HG02759 (cell line): Measurements from ENCODE around the gene PTPRD.

Source experiments
- ATAC-seq: cut with Tn5 transposase; IDR thresholded peaks from one replicate; pipeline ENCODE4 v1.9.1; 2021; ENCODE audit warnings: mild to moderate bottlenecking, moderate library complexity; ENCODE audit not compliant: unreplicated experiment

PTPRD gene

GRCh38 chr9:8348756-8349155 lies 2264.0 kb downstream of the PTPRD start:
- ATAC-seq: no peak

- no peak for ATAC-seq
These were observed 2266.5 kb downstream of the PTPRD start for GRCh38 chr9:8346296-8346695.

- ATAC-seq: no peak
These were observed 2273.9 kb downstream of the PTPRD start for GRCh38 chr9:8338767-8339510.

GRCh38 chr9:8337834-8338766 lies 2274.7 kb downstream of the PTPRD start:
- no peak for ATAC-seq

GRCh38 chr9:8332871-8333270 lies 2279.9 kb downstream of the PTPRD start:
- ATAC-seq: no peak

GRCh38 chr9:8332331-8332650 lies 2280.5 kb downstream of the PTPRD start:
- no peak for ATAC-seq

GRCh38 chr9:8331507-8332330 lies 2281.1 kb downstream of the PTPRD start:
- no peak for ATAC-seq

GRCh38 chr9:8329561-8330283 lies 2283.1 kb downstream of the PTPRD start:
- no peak for ATAC-seq

GRCh38 chr9:8315211-8315610 lies 2297.6 kb downstream of the PTPRD start:
- no peak for ATAC-seq

- ATAC-seq: no peak
These were observed 2303.5 kb downstream of the PTPRD start for GRCh38 chr9:8309258-8309657.

- ATAC-seq: no peak
These were observed 2308.1 kb downstream of the PTPRD start for GRCh38 chr9:8304720-8305119.

GRCh38 chr9:8301296-8301695 lies 2311.5 kb downstream of the PTPRD start:
- no peak for ATAC-seq

GRCh38 chr9:8297047-8297446 lies 2315.8 kb downstream of the PTPRD start:
- no peak for ATAC-seq

GRCh38 chr9:8292657-8293056 lies 2320.1 kb downstream of the PTPRD start:
- ATAC-seq: no peak

GRCh38 chr9:8289681-8290080 lies 2323.1 kb downstream of the PTPRD start:
- ATAC-seq: no peak

- no peak for ATAC-seq
These were observed 2324.8 kb downstream of the PTPRD start for GRCh38 chr9:8287970-8288369.

GRCh38 chr9:8287501-8287900 lies 2325.3 kb downstream of the PTPRD start:
- no peak for ATAC-seq

GRCh38 chr9:8284884-8285283 lies 2327.9 kb downstream of the PTPRD start:
- ATAC-seq: no peak

GRCh38 chr9:8282535-8282934 lies 2330.3 kb downstream of the PTPRD start:
- ATAC-seq: no peak

- no peak for ATAC-seq
These were observed 2332.0 kb downstream of the PTPRD start for GRCh38 chr9:8280811-8281210.

- ATAC-seq: no peak
These were observed 2334.8 kb downstream of the PTPRD start for GRCh38 chr9:8278048-8278447.
